ENCODE data around the gene ZNF140.

DNA sequence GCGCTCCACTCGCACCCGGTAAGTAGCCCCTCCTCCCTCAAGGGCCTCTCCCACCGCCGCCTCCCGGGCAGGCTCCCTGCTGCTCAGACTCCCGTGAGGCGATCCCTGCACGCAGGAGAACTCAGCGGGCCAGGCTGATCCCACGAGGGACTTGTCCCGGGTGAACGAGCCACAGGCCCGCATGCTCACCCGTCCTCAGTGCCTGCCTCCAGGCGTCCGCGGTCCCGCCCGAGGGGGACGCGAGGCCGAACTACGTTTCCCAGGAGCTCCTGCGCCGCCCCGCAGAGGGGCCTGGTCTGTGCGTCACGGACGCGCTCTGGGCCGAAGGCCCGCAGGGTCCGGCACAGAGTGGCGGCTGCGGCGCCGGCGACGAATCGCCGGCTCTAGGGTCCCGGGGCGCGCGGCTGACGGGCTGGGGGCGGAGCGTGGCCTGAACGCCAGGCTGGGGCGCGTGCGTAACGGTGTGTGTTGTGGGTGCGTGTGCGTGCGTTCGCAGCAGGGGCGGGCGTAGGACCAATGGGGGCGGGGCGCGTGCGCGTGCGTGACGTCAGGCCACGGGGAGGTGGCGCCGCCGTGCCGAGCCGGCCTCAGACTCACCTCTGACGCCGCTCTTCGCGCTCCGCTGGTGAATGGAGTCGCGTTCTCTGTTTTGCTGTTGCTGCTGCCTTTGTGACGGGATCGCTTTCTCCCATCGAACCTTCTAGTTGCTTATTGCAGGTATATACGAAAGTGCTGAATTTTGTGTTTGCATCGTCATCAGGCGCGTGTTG, 49.5 kb downstream of the ZNF140 start, which contains the start of the genes ZNF10 and ZNF891:
- TF ChIP-seq, protein P1, sequence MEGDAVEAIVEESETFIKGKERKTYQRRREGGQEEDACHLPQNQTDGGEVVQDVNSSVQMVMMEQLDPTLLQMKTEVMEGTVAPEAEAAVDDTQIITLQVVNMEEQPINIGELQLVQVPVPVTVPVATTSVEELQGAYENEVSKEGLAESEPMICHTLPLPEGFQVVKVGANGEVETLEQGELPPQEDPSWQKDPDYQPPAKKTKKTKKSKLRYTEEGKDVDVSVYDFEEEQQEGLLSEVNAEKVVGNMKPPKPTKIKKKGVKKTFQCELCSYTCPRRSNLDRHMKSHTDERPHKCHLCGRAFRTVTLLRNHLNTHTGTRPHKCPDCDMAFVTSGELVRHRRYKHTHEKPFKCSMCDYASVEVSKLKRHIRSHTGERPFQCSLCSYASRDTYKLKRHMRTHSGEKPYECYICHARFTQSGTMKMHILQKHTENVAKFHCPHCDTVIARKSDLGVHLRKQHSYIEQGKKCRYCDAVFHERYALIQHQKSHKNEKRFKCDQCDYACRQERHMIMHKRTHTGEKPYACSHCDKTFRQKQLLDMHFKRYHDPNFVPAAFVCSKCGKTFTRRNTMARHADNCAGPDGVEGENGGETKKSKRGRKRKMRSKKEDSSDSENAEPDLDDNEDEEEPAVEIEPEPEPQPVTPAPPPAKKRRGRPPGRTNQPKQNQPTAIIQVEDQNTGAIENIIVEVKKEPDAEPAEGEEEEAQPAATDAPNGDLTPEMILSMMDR (conservative IDR thresholded peaks at IDR 0.05; ENCODE audit: low read depth, low read length) = no peak
- TF ChIP-seq MAFK (IDR thresholded peaks at IDR 0.05; ENCODE audit: low read depth, low read length) = peak; percentile 9; the same call in 1 of the 2 replicates
- TF ChIP-seq MAZ (IDR thresholded peaks at IDR 0.05; ENCODE audit: borderline replicate concordance, low read depth, low read length) = peak; percentile 84
- TF ChIP-seq, protein P2, sequence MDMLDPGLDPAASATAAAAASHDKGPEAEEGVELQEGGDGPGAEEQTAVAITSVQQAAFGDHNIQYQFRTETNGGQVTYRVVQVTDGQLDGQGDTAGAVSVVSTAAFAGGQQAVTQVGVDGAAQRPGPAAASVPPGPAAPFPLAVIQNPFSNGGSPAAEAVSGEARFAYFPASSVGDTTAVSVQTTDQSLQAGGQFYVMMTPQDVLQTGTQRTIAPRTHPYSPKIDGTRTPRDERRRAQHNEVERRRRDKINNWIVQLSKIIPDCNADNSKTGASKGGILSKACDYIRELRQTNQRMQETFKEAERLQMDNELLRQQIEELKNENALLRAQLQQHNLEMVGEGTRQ (IDR thresholded peaks at IDR 0.05; ENCODE audit: low read depth, low read length) = peak; percentile 58
- TF ChIP-seq POLR2A (IDR thresholded peaks at IDR 0.05; ENCODE audit: low read depth, low read length) = peak; percentile 96
- TF ChIP-seq SMC3 (IDR thresholded peaks at IDR 0.05; ENCODE audit: low read depth, low read length) = no peak
- TF ChIP-seq RAD21 (IDR thresholded peaks at IDR 0.05; ENCODE audit: low read length) = peak; percentile 1; the same call in 1 of the 2 replicates
- peak; percentile 33; the same call in 1 of the 2 replicates for TF ChIP-seq FOS (IDR thresholded peaks at IDR 0.05; ENCODE audit: low read depth, low read length)
- no peak for TF ChIP-seq RFX5 (IDR thresholded peaks at IDR 0.05; ENCODE audit: low read depth, low read length)
- peak; percentile 91 for TF ChIP-seq BHLHE40 (IDR thresholded peaks at IDR 0.05; ENCODE audit: low read depth, low read length)
